ENCODE data around the gene RIPK3.
"Not testable (repeated sequence)": the region's sequence is repeated elsewhere in the genome, so short reads cannot be mapped to it uniquely, and the experiment has no call there.

Gene RIPK3

DNA sequence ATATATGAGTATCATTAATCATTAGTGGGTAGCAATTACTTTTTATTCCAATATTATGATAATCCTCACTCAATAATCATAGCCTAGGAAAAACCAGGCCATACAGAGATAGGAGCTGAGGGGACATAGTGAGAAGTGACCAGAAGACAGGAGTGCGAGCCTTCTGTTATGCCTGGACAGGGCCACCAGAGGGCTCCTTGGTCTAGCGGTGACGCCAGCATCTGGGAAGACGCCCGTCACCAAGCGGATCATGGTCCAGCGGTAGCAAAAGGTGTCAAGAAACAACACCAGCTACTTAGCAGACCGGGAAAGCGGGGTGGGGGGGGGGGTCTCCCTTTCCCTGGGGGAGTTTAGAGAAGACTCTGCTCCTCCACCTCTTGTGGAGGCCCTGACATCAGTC, 11.9 kb downstream of the RIPK3 start:
- TF ChIP-seq, protein P1, sequence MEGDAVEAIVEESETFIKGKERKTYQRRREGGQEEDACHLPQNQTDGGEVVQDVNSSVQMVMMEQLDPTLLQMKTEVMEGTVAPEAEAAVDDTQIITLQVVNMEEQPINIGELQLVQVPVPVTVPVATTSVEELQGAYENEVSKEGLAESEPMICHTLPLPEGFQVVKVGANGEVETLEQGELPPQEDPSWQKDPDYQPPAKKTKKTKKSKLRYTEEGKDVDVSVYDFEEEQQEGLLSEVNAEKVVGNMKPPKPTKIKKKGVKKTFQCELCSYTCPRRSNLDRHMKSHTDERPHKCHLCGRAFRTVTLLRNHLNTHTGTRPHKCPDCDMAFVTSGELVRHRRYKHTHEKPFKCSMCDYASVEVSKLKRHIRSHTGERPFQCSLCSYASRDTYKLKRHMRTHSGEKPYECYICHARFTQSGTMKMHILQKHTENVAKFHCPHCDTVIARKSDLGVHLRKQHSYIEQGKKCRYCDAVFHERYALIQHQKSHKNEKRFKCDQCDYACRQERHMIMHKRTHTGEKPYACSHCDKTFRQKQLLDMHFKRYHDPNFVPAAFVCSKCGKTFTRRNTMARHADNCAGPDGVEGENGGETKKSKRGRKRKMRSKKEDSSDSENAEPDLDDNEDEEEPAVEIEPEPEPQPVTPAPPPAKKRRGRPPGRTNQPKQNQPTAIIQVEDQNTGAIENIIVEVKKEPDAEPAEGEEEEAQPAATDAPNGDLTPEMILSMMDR (IDR thresholded peaks at IDR 0.05; ENCODE audit: control insufficient read depth, extremely low read depth, insufficient read depth), result peak; percentile 53
- not testable (repeated sequence) for DNase-seq (ENCODE audit: low read depth); H3K4me3 ChIP-seq (ENCODE audit: low read depth, low read length)

DNA sequence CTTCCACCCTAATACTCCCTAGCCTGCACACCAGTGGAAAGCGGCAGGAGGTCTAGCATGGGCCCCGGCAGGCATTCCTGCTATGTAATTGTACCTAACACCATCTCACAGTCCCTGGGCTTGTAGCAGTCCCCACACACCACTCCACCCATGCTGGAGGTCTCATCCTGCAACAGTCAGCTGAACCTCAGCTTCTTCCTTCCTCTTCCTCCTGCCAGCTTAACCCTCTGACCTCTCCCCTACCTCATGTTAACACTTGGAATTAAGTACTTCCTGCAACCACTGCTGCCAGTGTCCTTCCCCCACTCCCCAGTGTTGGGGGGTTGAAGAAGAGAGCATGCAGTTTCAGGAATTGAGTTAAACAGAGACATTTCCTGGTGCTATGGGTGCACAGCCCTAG, 12.5 kb downstream of the RIPK3 start:
- H3K4me3 ChIP-seq (ENCODE audit: low read depth, low read length), result no peak overlapping the region

DNA sequence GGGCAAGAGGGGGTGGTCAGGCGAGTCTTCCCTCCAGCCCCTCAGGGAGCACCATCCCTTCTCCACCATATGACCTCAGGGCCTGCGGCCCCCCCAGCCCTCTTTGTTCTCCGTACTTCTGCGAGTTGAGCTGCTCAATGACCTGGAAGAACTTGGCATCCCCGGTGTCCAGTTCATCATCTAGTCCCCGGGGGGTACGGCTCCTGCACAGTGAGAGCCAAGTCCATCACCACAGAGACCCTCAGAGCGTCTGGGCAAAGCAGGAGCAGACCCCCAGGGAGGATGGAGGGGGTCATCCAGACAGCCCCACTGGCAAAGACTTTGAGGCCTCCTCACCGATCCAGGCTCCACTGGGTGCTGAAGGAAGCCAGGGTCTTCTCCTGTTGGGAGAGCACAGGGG, 13.8 kb downstream of the RIPK3 start:
- TF ChIP-seq, protein P1 (IDR thresholded peaks at IDR 0.05; ENCODE audit: control insufficient read depth, extremely low read depth, insufficient read depth), result no peak
- DNase-seq (ENCODE audit: low read depth), result no peak

More for the DNA sequence above, 12.5 kb downstream of the RIPK3 start:
- TF ChIP-seq, protein P1 (IDR thresholded peaks at IDR 0.05; ENCODE audit: control insufficient read depth, extremely low read depth, insufficient read depth), result no peak
- no peak for DNase-seq (ENCODE audit: low read depth)

DNA sequence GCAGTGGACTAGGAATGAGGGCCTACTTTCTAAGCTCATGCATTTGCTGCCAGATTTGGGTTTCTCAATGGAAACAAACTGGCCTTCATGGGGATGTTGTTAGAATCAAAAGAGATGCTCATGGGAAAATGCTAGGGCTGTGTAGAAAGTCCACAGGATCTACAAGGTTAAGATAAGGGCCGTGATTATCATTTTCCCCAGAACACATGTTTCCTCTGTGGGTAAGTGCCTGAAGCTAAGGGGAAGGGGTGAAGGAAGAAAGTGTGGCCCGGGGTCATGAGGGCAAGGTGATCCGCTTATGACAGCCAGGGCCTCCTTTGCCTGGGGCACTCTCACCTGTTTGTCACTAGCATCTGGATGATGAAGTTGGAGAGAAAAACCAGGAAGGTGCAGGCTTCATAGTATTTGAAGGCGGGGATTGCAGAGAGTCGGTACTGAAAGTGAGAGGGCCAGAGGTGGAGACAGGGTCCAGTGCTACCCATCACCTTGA, 14.7 kb downstream of the RIPK3 start:
- TF ChIP-seq, protein P1 (IDR thresholded peaks at IDR 0.05; ENCODE audit: control insufficient read depth, extremely low read depth, insufficient read depth), result no peak
- no peak overlapping the region for H3K4me3 ChIP-seq (ENCODE audit: low read depth, low read length)
- DNase-seq (ENCODE audit: low read depth), result no peak

More for the DNA sequence above, 13.8 kb downstream of the RIPK3 start:
- H3K4me3 ChIP-seq (ENCODE audit: low read depth, low read length), result no peak overlapping the region

DNA sequence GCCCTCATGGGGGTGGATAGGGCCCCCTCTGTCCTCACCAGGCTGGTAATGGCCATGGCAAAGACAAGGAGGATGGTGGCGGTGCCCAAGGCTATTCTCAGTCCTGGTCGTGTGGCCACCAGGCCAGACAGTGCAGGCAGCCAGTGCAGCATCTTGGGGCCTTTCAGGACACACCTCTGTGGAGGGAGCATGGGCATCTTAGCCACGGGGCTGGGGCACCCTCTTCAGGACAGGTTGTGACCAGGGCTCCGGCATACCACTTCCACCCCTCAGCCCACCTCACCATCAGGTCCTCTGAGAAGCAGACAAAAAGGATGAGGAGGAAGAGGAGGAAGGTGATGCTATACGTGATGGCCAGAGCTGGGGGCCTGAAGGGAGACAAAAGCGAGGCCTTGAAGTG, 15.8 kb downstream of the RIPK3 start:
- no peak overlapping the region for H3K4me3 ChIP-seq (ENCODE audit: low read depth, low read length)
- no peak for DNase-seq (ENCODE audit: low read depth)
- TF ChIP-seq, protein P1 (IDR thresholded peaks at IDR 0.05; ENCODE audit: control insufficient read depth, extremely low read depth, insufficient read depth), result no peak

DNA sequence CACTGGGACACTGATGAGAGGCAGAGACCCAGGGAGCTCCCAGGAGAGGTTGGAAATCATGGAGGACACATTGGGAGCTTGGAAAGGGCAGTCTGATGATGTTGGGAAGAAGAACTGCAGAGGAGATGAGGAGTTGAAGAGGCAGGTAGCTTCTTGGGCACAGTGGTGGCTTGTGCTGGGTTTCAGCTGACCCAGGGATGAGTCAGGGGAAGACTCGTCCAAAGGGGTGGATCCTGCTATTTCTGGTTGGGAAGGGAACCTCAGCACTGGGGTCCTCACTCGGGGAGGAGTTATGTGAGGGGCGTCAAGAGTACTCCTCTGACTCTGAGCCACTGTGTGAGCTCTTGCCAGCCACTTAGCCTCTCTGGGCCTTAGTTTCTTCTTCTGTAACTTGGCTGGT, 16.4 kb downstream of the RIPK3 start:
- no peak overlapping the region for H3K4me3 ChIP-seq (ENCODE audit: low read depth, low read length)
- TF ChIP-seq, protein P1 (IDR thresholded peaks at IDR 0.05; ENCODE audit: control insufficient read depth, extremely low read depth, insufficient read depth), result no peak
- no peak for DNase-seq (ENCODE audit: low read depth)

DNA sequence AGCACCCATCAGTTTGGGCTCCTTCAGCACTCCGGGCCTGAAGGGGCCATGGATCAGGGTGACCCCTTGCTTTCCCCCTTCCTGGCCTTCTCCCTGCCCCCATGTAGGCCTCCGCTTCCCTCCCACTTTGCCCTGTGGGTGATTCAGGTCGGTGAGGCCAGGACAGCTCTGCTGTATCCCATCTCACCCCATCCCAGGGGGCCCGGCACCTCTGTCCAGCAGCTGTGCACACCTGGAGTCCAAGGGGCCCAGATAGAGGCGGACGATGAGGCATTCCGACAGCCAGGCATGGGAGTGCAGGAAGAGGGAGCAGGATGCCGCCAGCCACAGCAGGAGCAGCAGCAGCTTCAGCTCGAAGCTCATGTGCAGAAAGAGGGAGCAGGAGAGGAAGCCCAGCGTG, 17.1 kb downstream of the RIPK3 start:
- no peak for DNase-seq (ENCODE audit: low read depth)
- H3K4me3 ChIP-seq (ENCODE audit: low read depth, low read length), result no peak overlapping the region
- TF ChIP-seq, protein P1 (IDR thresholded peaks at IDR 0.05; ENCODE audit: control insufficient read depth, extremely low read depth, insufficient read depth), result no peak
